ENCODE data around the gene TGFBR2.

DNA sequence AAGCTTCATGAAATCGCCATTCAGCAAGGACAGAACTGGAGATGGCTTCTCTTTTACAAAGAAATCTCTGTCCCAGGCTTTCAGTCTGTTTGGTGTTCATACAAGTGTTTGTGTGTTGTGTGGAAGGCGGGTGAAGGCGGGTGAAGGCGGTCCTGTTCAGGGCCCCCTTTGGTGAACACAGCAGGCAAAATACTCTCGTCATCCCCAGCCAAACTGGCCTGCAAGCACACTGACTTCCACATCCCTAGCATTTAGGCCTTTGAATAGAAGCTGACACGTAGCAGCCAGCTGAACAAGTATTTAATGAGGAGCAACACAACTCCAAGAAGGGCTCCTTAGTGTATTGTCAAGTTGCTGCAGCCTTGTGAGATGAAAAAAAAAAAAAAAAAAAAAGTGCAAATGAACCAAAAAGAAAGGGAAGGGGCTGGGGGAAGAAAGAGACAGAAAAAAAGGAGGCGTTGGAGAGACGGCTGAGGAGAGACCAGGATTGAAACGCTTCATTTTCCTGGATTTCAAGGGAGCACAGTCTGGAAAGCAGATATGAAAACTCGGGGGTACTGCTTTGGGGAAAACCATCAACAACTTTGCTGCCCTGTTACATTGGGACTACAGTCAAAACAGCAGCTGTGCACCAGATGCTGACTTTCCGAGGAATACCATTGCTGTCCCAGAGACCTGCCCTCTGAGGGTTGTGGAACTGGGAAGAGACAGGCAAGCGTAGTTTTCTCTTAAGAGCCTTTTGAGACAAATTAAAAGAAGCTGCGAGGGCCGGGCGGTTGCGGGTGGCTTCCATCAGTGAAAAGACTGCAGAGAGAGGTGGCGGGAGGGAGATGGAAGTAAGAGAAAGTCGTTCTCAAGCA, 74.6 kb downstream of the TGFBR2 start:
- TF ChIP-seq, protein P1, sequence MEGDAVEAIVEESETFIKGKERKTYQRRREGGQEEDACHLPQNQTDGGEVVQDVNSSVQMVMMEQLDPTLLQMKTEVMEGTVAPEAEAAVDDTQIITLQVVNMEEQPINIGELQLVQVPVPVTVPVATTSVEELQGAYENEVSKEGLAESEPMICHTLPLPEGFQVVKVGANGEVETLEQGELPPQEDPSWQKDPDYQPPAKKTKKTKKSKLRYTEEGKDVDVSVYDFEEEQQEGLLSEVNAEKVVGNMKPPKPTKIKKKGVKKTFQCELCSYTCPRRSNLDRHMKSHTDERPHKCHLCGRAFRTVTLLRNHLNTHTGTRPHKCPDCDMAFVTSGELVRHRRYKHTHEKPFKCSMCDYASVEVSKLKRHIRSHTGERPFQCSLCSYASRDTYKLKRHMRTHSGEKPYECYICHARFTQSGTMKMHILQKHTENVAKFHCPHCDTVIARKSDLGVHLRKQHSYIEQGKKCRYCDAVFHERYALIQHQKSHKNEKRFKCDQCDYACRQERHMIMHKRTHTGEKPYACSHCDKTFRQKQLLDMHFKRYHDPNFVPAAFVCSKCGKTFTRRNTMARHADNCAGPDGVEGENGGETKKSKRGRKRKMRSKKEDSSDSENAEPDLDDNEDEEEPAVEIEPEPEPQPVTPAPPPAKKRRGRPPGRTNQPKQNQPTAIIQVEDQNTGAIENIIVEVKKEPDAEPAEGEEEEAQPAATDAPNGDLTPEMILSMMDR (IDR thresholded peaks at IDR 0.05) = no peak
- TF ChIP-seq MEF2A (IDR thresholded peaks at IDR 0.05; ENCODE audit: borderline replicate concordance, low read depth) (no peak), FOXJ3 (CRISPR knock-in tag; IDR thresholded peaks at IDR 0.05) (no peak), RCOR1 (IDR thresholded peaks at IDR 0.05; ENCODE audit: low read length) (no peak; the same call in 1 of the 2 replicates), TEAD4 (IDR thresholded peaks at IDR 0.05; ENCODE audit: borderline replicate concordance, insufficient read depth) (no peak), RFX5 (IDR thresholded peaks at IDR 0.05; ENCODE audit: low read length) (no peak), POLR2AphosphoS5 (IDR thresholded peaks at IDR 0.05; ENCODE audit: low read depth, low read length) (no peak), FOXM1 (IDR thresholded peaks at IDR 0.05; ENCODE audit: low read depth) (no peak)
- TF ChIP-seq, protein P2, sequence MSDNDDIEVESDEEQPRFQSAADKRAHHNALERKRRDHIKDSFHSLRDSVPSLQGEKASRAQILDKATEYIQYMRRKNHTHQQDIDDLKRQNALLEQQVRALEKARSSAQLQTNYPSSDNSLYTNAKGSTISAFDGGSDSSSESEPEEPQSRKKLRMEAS (IDR thresholded peaks at IDR 0.05; ENCODE audit: low read depth) = no peak
